GM12801 (cell line): ENCODE measurements around the gene FRMD4A.

Experiments used
- CTCF ChIP-seq: IDR thresholded peaks from one replicate; pipeline ENCODE4 v1.5.1; 2011; ENCODE audit warnings: control low read depth; ENCODE audit not compliant: insufficient read length; ENCODE audit errors: extremely low read depth

FRMD4A gene

GRCh38 chr10:14195433-14195832 is 135.3 kb downstream of the FRMD4A start:
- no peak for TF ChIP-seq CTCF

GRCh38 chr10:14192746-14193145 is 138.0 kb downstream of the FRMD4A start:
- TF ChIP-seq CTCF: no peak

GRCh38 chr10:14191871-14192270 is 138.9 kb downstream of the FRMD4A start:
- no peak for TF ChIP-seq CTCF

GRCh38 chr10:14191407-14191806 is 139.3 kb downstream of the FRMD4A start:
- TF ChIP-seq CTCF: no peak

GRCh38 chr10:14190702-14191101 is 140.0 kb downstream of the FRMD4A start:
- no peak for TF ChIP-seq CTCF

- no peak for TF ChIP-seq CTCF
Observed at GRCh38 chr10:14186245-14186644, 144.5 kb downstream of the FRMD4A start.

- TF ChIP-seq CTCF: no peak
Observed at GRCh38 chr10:14185316-14186045, 145.2 kb downstream of the FRMD4A start.

- no peak for TF ChIP-seq CTCF
Observed at GRCh38 chr10:14184841-14185315, 145.8 kb downstream of the FRMD4A start.
